Kidney epithelial cell (primary cell): ENCODE measurements around the gene SH2D3A. TPM values are rescaled to one million over a fixed set of nuclear protein-coding genes. Genes with fewer than 3 reads are reported as not detected.
"Not testable (repeated sequence)": the region's sequence is repeated elsewhere in the genome, so short reads cannot be mapped to it uniquely, and the experiment has no call there.

ENCODE experiments used
- DNase-seq: peaks from one replicate; pipeline ENCODE4 v3.0.0-alpha.2; 2010; ENCODE audit warnings: low read depth
- H3K27me3 ChIP-seq: 2 replicates; pipeline ENCODE4 v1.6.0; 2011; ENCODE audit warnings: low read length; ENCODE audit not compliant: control insufficient read depth, insufficient read depth
- H3K36me3 ChIP-seq: 2 replicates; pipeline ENCODE4 v1.5.1; 2011; ENCODE audit warnings: low read length; ENCODE audit not compliant: control insufficient read depth, insufficient read depth
- H3K4me3 ChIP-seq: 2 replicates; pipeline ENCODE4 v1.5.1; 2011; ENCODE audit warnings: low read depth, mild to moderate bottlenecking, control low read depth, low read length
- CTCF ChIP-seq: IDR thresholded peaks from 2 replicates; pipeline ENCODE4 v1.5.1; 2011; ENCODE audit warnings: mild to moderate bottlenecking, moderate library complexity, low read length, control low read depth, inconsistent platforms; ENCODE audit not compliant: insufficient read depth, poor library complexity, severe bottlenecking
- total RNA-seq: library from RNA; depleted of rRNA; stranded (reverse); fragments of >200 nt; gene quantifications from 2 replicates; pipeline ENCODE4 v1.2.3, GENCODE V29; 2015

The SH2D3A gene
- total RNA-seq, 1 donor from 2014 or later = 40.0 TPM

- Histone ChIP-seq H3K36me3 (no peaks in the 10 kb centered on the region), H3K4me3 (no peak overlapping the region), H3K27me3 (peaks cover 25% of the 10 kb centered on the region)
- TF ChIP-seq CTCF = no peak
- DNase-seq = no peak
Measured at GRCh38 chr19:6709549-6709948, 57.7 kb downstream of the SH2D3A start.

- DNase-seq, H3K36me3 ChIP-seq, H3K4me3 ChIP-seq: not testable (repeated sequence)
- peaks cover 25% of the 10 kb centered on the region for H3K27me3 ChIP-seq
Measured at GRCh38 chr19:6708913-6709312, 58.3 kb downstream of the SH2D3A start.

GRCh38 chr19:6708346-6708745, 58.9 kb downstream of the SH2D3A start:
- no peak for DNase-seq
- Histone ChIP-seq H3K4me3 (no peak overlapping the region), H3K36me3 (no peaks in the 10 kb centered on the region), H3K27me3 (peaks cover 25% of the 10 kb centered on the region)
- no peak for TF ChIP-seq CTCF

- DNase-seq = no peak
- H3K4me3 ChIP-seq = no peak overlapping the region
- TF ChIP-seq CTCF = no peak
- H3K36me3 ChIP-seq = no peaks in the 10 kb centered on the region
- H3K27me3 ChIP-seq = peaks cover 25% of the 10 kb centered on the region
Measured at GRCh38 chr19:6707658-6708018, 59.6 kb downstream of the SH2D3A start.

- no peak for DNase-seq
- H3K4me3 ChIP-seq = no peak overlapping the region
- H3K36me3 ChIP-seq = no peaks in the 10 kb centered on the region
- H3K27me3 ChIP-seq = peaks cover 22% of the 10 kb centered on the region
- no peak for TF ChIP-seq CTCF
Measured at GRCh38 chr19:6707011-6707657, 60.1 kb downstream of the SH2D3A start.

GRCh38 chr19:6706633-6706958, 60.6 kb downstream of the SH2D3A start:
- Histone ChIP-seq H3K27me3 (peaks cover 19% of the 10 kb centered on the region), H3K4me3 (no peak overlapping the region), H3K36me3 (no peaks in the 10 kb centered on the region)
- DNase-seq = no peak
- no peak for TF ChIP-seq CTCF
